Panc1 (cell line): ENCODE measurements around the gene ZBTB46.

Experiments used
- POLR2AphosphoS5 ChIP-seq: IDR thresholded peaks from 2 replicates; pipeline ENCODE4 v1.6.1; 2012; ENCODE audit warnings: mild to moderate bottlenecking, low read depth, low read length, moderate library complexity
- SIN3A ChIP-seq: IDR thresholded peaks from 2 replicates; pipeline ENCODE4 v1.6.1; 2012; ENCODE audit warnings: low read depth, mild to moderate bottlenecking, low read length, moderate library complexity, borderline replicate concordance; ENCODE audit not compliant: insufficient read depth
- TCF7L2 ChIP-seq: IDR thresholded peaks from 2 replicates; pipeline ENCODE4 v1.6.1; 2011; ENCODE audit warnings: mild to moderate bottlenecking, low read depth, low read length, inconsistent platforms
- TF ChIP-seq, protein P1 (sequence below): fragments of 450-650 bp; IDR thresholded peaks from 2 replicates; pipeline ENCODE4 v1.5.1; 2017; ENCODE audit warnings: mild to moderate bottlenecking
- TF ChIP-seq, protein P2 (sequence below), 2 experiments: IDR thresholded peaks; 2 replicates each; pipeline ENCODE4 v1.6.1; 2011 to 2012; ENCODE audit warnings: low read depth in 2 of 2, control low read depth in 1 of 2, low read length in 1 of 2, mild to moderate bottlenecking in 1 of 2, moderate library complexity in 1 of 2; ENCODE audit not compliant: insufficient read depth in 1 of 2

DNA sequence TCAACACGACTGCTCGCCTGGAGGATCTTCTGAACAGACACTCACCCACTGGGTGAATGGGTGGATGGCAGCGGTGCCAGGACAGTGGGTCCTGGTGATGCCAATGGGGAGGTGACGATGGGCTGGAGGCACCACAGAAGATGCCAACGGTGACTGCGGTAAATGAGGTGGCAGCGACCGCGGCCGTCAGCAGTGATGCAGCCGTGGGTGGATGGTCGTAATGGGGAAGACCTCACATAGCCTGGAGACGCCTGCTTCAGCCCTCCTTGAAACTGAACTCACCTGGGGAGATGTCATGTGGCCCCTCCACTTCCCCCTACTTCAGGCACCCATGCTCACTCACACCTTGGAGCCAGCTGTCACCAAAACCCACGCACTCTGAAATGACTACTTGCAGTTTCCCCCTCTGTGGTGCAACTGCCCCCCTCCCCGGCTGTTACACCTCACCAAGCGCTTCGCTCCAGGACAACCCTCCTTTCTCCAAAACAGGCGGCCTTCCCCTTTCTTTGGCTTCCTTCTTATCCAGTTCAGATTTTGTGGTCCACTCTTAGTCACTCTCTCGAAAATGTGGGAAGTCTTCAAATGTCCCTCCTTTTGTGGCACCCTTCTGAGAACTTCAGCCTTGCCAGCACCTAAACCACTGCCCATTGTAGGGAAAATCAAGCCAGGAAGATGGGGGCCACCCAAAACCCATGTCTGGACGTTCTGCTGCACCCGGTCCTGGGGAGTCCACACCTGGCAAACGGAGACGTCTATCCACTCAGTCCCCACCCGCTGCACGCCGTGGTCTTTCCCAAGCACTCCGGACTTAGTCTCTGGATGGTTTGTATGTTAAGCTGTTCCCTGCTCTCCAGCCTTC lies 19.9 kb upstream of the ZBTB46 start:
- TF ChIP-seq, protein P1, sequence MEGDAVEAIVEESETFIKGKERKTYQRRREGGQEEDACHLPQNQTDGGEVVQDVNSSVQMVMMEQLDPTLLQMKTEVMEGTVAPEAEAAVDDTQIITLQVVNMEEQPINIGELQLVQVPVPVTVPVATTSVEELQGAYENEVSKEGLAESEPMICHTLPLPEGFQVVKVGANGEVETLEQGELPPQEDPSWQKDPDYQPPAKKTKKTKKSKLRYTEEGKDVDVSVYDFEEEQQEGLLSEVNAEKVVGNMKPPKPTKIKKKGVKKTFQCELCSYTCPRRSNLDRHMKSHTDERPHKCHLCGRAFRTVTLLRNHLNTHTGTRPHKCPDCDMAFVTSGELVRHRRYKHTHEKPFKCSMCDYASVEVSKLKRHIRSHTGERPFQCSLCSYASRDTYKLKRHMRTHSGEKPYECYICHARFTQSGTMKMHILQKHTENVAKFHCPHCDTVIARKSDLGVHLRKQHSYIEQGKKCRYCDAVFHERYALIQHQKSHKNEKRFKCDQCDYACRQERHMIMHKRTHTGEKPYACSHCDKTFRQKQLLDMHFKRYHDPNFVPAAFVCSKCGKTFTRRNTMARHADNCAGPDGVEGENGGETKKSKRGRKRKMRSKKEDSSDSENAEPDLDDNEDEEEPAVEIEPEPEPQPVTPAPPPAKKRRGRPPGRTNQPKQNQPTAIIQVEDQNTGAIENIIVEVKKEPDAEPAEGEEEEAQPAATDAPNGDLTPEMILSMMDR: no peak
- TF ChIP-seq, protein P2, sequence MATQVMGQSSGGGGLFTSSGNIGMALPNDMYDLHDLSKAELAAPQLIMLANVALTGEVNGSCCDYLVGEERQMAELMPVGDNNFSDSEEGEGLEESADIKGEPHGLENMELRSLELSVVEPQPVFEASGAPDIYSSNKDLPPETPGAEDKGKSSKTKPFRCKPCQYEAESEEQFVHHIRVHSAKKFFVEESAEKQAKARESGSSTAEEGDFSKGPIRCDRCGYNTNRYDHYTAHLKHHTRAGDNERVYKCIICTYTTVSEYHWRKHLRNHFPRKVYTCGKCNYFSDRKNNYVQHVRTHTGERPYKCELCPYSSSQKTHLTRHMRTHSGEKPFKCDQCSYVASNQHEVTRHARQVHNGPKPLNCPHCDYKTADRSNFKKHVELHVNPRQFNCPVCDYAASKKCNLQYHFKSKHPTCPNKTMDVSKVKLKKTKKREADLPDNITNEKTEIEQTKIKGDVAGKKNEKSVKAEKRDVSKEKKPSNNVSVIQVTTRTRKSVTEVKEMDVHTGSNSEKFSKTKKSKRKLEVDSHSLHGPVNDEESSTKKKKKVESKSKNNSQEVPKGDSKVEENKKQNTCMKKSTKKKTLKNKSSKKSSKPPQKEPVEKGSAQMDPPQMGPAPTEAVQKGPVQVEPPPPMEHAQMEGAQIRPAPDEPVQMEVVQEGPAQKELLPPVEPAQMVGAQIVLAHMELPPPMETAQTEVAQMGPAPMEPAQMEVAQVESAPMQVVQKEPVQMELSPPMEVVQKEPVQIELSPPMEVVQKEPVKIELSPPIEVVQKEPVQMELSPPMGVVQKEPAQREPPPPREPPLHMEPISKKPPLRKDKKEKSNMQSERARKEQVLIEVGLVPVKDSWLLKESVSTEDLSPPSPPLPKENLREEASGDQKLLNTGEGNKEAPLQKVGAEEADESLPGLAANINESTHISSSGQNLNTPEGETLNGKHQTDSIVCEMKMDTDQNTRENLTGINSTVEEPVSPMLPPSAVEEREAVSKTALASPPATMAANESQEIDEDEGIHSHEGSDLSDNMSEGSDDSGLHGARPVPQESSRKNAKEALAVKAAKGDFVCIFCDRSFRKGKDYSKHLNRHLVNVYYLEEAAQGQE (IDR thresholded peaks at IDR 0.05; ENCODE audit: insufficient read depth in 1 of 2, low read depth in 2 of 2, low read length in 1 of 2): no peak
- TF ChIP-seq POLR2AphosphoS5 (no peak), SIN3A (no peak), TCF7L2 (no peak)
